HepG2 (cell line): ENCODE results near the gene IER5L. TPM values are rescaled to one million over a fixed set of nuclear protein-coding genes. Genes with fewer than 3 reads are reported as not detected.

Experiments used
- ATAC-seq: fragments of 200-7000 bp; cut with Tn5 transposase; 3 replicates; pipeline ENCODE4 v1.9.1; 2020; ENCODE audit warnings: mild to moderate bottlenecking, moderate library complexity
- BruUV-seq: library from RNA; stranded (reverse); fragments of 400-500 nt; replicated peaks from 2 replicates; lab custom pipeline; 2021; lab: Mats Ljungman, UMichigan
- CTCF ChIA-PET: fragments of 300-600 bp; formaldehyde crosslinking; extraction: SDS; loops from one replicate; lab custom pipeline; 2021; ENCODE audit warnings: low total read pairs, inconsistent platforms, low intra/inter-chr PET ratio; lab: Yijun Ruan, JAX
- POLR2A ChIA-PET: fragments of 350-600 bp; sonication (Branson Sonifier 250); formaldehyde crosslinking; loops from one replicate; lab custom pipeline; 2020; ENCODE audit warnings: antibody characterized with exemption, inconsistent platforms; lab: Yijun Ruan, JAX
- DNase-seq: peaks from one replicate; pipeline ENCODE4 v3.0.0-alpha.2; 2015; ENCODE audit warnings: low spot score
- FAIRE-seq: peaks from 3 replicates; lab custom pipeline; 2011; peaks lifted over from hg19 to GRCh38; lab: Jason Lieb, UNC
- H2AFZ ChIP-seq: one replicate; pipeline ENCODE4 v1.6.1; 2011; ENCODE audit warnings: low read length, inconsistent platforms
- H3K27ac ChIP-seq: fragments of 300-600 bp; 3 replicates; pipeline ENCODE4 v1.8.0; 2011; ENCODE audit warnings: mixed run types, mild to moderate bottlenecking, mixed read lengths, low read length, inconsistent platforms; ENCODE audit not compliant: insufficient read depth; ENCODE audit errors: extremely low read length
- H3K27me3 ChIP-seq, 2 experiments: fragments of 200-600 bp in 1 of 2; 2 replicates in 1 of 2; 3 replicates in 1 of 2; pipeline versions ENCODE4 v1.6.0 to v1.8.0; 2011; ENCODE audit warnings: low read length in 2 of 2, mild to moderate bottlenecking in 2 of 2, moderate library complexity in 2 of 2, inconsistent platforms in 1 of 2; ENCODE audit not compliant: insufficient read depth in 2 of 2, control insufficient read depth in 1 of 2
- H3K36me3 ChIP-seq, 2 experiments: fragments of 200-600 bp in 1 of 2; replicated peaks in 1 of 2; 2 replicates in 1 of 2; 3 replicates in 1 of 2; pipeline versions ENCODE4 v1.5.1 to v1.8.0; 2011; ENCODE audit warnings: low read length in 2 of 2, inconsistent platforms in 1 of 2; ENCODE audit not compliant: insufficient read depth in 2 of 2, control insufficient read depth in 1 of 2
- H3K4me1 ChIP-seq: 2 replicates; pipeline ENCODE4 v1.5.1; 2012; ENCODE audit warnings: low read length, inconsistent platforms; ENCODE audit not compliant: insufficient read depth
- H3K4me2 ChIP-seq: 2 replicates; pipeline ENCODE4 v1.6.0; 2011; ENCODE audit warnings: low read depth, low read length, inconsistent platforms
- H3K4me3 ChIP-seq, 3 experiments: fragments of 200-600 bp in 1 of 3; sonication (generic), shearing (Covaris generic) in 1 of 3; replicated peaks in 1 of 3; 2 replicates each; pipeline ENCODE4 v1.5.1; 2011 to 2016; ENCODE audit warnings: low read length in 3 of 3, inconsistent platforms in 2 of 3, low read depth in 2 of 3, mild to moderate bottlenecking in 2 of 3, control low read depth in 1 of 3, mixed read lengths in 1 of 3; ENCODE audit not compliant: insufficient read depth in 1 of 3
- H3K79me2 ChIP-seq: one replicate; pipeline ENCODE4 v1.6.1; 2011; ENCODE audit warnings: low read length, inconsistent platforms; ENCODE audit not compliant: insufficient read depth
- H3K9ac ChIP-seq: 2 replicates; pipeline ENCODE4 v1.6.0; 2011; ENCODE audit warnings: mild to moderate bottlenecking, low read depth, low read length, inconsistent platforms; ENCODE audit not compliant: insufficient read depth
- H3K9me3 ChIP-seq: 2 replicates; pipeline ENCODE4 v1.5.1; 2012; ENCODE audit warnings: mild to moderate bottlenecking, low read length
- H4K20me1 ChIP-seq: 2 replicates; pipeline ENCODE4 v1.6.0; 2011; ENCODE audit warnings: inconsistent platforms, mild to moderate bottlenecking, low read length, moderate library complexity; ENCODE audit not compliant: insufficient read depth
- ATF6 ChIP-seq: sonication (generic); formaldehyde crosslinking; conservative IDR thresholded peaks from 2 replicates; pipeline ENCODE4 v1.4.0; 2020; ENCODE audit warnings: missing genetic modification reagents
- BRF2 ChIP-seq: sonication (generic); formaldehyde crosslinking; IDR thresholded peaks from 2 replicates; pipeline ENCODE4 v1.8.1; 2022; ENCODE audit warnings: mild to moderate bottlenecking, missing genetic modification reagents
- GATA4 ChIP-seq: sonication (generic); IDR thresholded peaks from 2 replicates; pipeline ENCODE4 v1.6.1; 2016; ENCODE audit warnings: antibody characterized with exemption, low read depth, borderline replicate concordance
- HNF4A ChIP-seq: sonication (generic); formaldehyde crosslinking; IDR thresholded peaks from 2 replicates; pipeline ENCODE4 v1.4.0; 2020; ENCODE audit warnings: missing genetic modification reagents
- ZBTB20 ChIP-seq: sonication (generic); formaldehyde crosslinking; IDR thresholded peaks from 2 replicates; pipeline ENCODE4 v1.8.1; 2023; ENCODE audit warnings: missing genetic modification reagents, low read depth, mild to moderate bottlenecking, borderline replicate concordance
- ZFP1 ChIP-seq: IDR thresholded peaks from 2 replicates; pipeline ENCODE4 v1.6.1; 2016
- ZNF280D ChIP-seq: sonication (generic); formaldehyde crosslinking; IDR thresholded peaks from 2 replicates; pipeline ENCODE4 v1.5.1; 2020; ENCODE audit warnings: mild to moderate bottlenecking, missing genetic modification reagents
- ZNF552 ChIP-seq: sonication (generic); formaldehyde crosslinking; IDR thresholded peaks from 2 replicates; pipeline ENCODE4 v1.9.0; 2022; ENCODE audit warnings: missing genetic modification reagents, mild to moderate bottlenecking, borderline replicate concordance
- ZNF703 ChIP-seq: sonication (generic); formaldehyde crosslinking; IDR thresholded peaks from 2 replicates; pipeline ENCODE4 v1.5.1; 2020; ENCODE audit warnings: missing genetic modification reagents, mild to moderate bottlenecking, moderate library complexity, borderline replicate concordance
- WGBS: methylation state at CpG from one replicate; pipeline ENCODE4 v1.1.6; 2017; ENCODE audit warnings: low lambda C conversion rate; 5-methylcytosine and 5-hydroxymethylcytosine counted together
- in situ Hi-C: cut with HindIII; loops from 2 replicates; pipeline ENCODE4 v1.10.0; 2017; ENCODE audit warnings: low pct_unique_long_range_greater_than_20kb; ENCODE audit not compliant: extremely low pct_ligation_motif_present
- intact Hi-C: fragments of 100-400 bp; cut with micrococcal nuclease; formaldehyde crosslinking; loops from one replicate; pipeline ENCODE4 v1.10.0; 2022; ENCODE audit not compliant: unreplicated experiment
- polyA plus RNA-seq, 8 experiments: library from polyadenylated mRNA; depleted of rRNA in 3 of 8; stranded (reverse) in 7 of 8; unstranded in 1 of 8; fragments of >200 nt; fragmentation: Illumina TruSeq in 4 of 8; extraction: Trizol in 4 of 8; gene quantifications; 2 replicates each; pipeline versions ENCODE4 v1.2.1 to v1.2.3, GENCODE V29; 2011 to 2016; ENCODE audit warnings: low read depth in 4 of 8, missing spikeins in 1 of 8, mixed read lengths in 1 of 8; ENCODE audit not compliant: insufficient read depth in 1 of 8
- total RNA-seq, 5 experiments: library from RNA; depleted of rRNA; stranded (reverse); fragments of >200 nt; fragmentation: Illumina TruSeq; extraction: Trizol; gene quantifications; 2 replicates each; pipeline ENCODE4 v1.2.3, GENCODE V29; 2016; ENCODE audit warnings: low read depth in 1 of 5
- TF ChIP-seq, protein P1 (sequence below): sonication (generic); formaldehyde crosslinking; IDR thresholded peaks from 2 replicates; pipeline ENCODE4 v1.4.0; 2020; ENCODE audit warnings: missing genetic modification reagents
- TF ChIP-seq, protein P2 (sequence below): sonication (generic); formaldehyde crosslinking; IDR thresholded peaks from 2 replicates; pipeline ENCODE4 v1.4.0; 2020; ENCODE audit warnings: missing genetic modification reagents
- TF ChIP-seq, protein P3 (sequence below): sonication (generic); formaldehyde crosslinking; IDR thresholded peaks from 2 replicates; pipeline ENCODE4 v1.9.0; 2022; ENCODE audit warnings: missing genetic modification reagents, mild to moderate bottlenecking, borderline replicate concordance

The IER5L gene
- total and polyA plus RNA-seq, 2 of the 13 experiments (the other 11 are each of a cell fraction or from before 2014, with no cell fraction given), result 1.8 to 3.3 TPM

DNA sequence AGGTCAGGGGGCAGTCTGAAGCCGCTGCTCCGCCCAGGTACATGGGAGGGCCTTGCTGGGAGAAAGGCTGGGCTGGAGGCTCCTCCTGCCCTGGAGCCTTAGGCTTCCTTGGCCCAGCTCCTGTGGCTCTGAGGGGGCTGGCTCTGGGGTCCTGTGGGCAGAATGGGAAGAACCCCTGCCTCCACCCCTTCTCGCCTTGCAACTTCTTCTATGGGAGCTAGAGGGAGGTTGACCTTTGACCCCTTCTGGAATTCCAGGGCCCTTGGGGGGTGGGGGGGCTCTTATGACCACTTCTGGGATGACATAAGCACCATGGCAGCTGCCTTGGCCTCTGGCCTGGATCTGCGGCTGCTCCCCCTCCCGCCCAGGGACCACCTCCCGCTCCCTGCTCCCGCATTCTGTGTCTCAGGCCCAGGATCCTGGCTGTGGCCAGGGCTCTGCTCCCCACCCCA is 32.2 kb downstream of the IER5L start:
- Histone ChIP-seq H3K4me2 (no peak overlapping the region), H4K20me1 (no peaks in the 10 kb centered on the region), H3K9ac (no peak overlapping the region), H2AFZ (no peak overlapping the region), H3K4me1 (peaks cover 49% of the 10 kb centered on the region), H3K27ac (peak overlapping the region; percentile 32), H3K4me3 (no peak overlapping the region), H3K79me2 (peaks cover 5% of the 10 kb centered on the region), H3K36me3 (peaks cover 9 to 29% of the 10 kb centered on the region in 2 experiments), H3K9me3 (no peaks in the 10 kb centered on the region), H3K27me3 (no peaks in the 10 kb centered on the region)
- in situ Hi-C loops, result no loop called here
- ChIA-PET POLR2A (interaction anchor here (1.1 kb wide), 1 partner anchor 32 kb away, joined by 3 read pairs; the partner anchor contains the start of gene IER5L), CTCF (no interaction called here)
- intact Hi-C loops, result no loop called here
- no TSS peak for BruUV-seq
- ATAC-seq (peak; percentile 6; the same call in 2 of the 3 replicates), DNase-seq (peak; percentile 21), FAIRE-seq (no peak)
- 96% methylated on average over 3 of the region's 7 CpGs for WGBS
- TF ChIP-seq ATF6 (CRISPR knock-in tag) (no peak), ZBTB20 (CRISPR knock-in tag) (no peak), BRF2 (CRISPR knock-in tag) (no peak), ZNF280D (CRISPR knock-in tag) (no peak), ZFP1 (CRISPR knock-in tag) (no peak), GATA4 (no peak), ZNF703 (CRISPR knock-in tag) (no peak), ZNF552 (CRISPR knock-in tag) (no peak), HNF4A (CRISPR knock-in tag) (peak; percentile 27; the same call in 1 of the 2 replicates)
- TF ChIP-seq, protein P1, sequence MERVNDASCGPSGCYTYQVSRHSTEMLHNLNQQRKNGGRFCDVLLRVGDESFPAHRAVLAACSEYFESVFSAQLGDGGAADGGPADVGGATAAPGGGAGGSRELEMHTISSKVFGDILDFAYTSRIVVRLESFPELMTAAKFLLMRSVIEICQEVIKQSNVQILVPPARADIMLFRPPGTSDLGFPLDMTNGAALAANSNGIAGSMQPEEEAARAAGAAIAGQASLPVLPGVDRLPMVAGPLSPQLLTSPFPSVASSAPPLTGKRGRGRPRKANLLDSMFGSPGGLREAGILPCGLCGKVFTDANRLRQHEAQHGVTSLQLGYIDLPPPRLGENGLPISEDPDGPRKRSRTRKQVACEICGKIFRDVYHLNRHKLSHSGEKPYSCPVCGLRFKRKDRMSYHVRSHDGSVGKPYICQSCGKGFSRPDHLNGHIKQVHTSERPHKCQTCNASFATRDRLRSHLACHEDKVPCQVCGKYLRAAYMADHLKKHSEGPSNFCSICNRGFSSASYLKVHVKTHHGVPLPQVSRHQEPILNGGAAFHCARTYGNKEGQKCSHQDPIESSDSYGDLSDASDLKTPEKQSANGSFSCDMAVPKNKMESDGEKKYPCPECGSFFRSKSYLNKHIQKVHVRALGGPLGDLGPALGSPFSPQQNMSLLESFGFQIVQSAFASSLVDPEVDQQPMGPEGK (CRISPR knock-in tag), result peak; percentile 43; the same call in 1 of the 2 replicates
- TF ChIP-seq, protein P2, sequence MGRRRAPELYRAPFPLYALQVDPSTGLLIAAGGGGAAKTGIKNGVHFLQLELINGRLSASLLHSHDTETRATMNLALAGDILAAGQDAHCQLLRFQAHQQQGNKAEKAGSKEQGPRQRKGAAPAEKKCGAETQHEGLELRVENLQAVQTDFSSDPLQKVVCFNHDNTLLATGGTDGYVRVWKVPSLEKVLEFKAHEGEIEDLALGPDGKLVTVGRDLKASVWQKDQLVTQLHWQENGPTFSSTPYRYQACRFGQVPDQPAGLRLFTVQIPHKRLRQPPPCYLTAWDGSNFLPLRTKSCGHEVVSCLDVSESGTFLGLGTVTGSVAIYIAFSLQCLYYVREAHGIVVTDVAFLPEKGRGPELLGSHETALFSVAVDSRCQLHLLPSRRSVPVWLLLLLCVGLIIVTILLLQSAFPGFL (CRISPR knock-in tag), result no peak
- TF ChIP-seq, protein P3, sequence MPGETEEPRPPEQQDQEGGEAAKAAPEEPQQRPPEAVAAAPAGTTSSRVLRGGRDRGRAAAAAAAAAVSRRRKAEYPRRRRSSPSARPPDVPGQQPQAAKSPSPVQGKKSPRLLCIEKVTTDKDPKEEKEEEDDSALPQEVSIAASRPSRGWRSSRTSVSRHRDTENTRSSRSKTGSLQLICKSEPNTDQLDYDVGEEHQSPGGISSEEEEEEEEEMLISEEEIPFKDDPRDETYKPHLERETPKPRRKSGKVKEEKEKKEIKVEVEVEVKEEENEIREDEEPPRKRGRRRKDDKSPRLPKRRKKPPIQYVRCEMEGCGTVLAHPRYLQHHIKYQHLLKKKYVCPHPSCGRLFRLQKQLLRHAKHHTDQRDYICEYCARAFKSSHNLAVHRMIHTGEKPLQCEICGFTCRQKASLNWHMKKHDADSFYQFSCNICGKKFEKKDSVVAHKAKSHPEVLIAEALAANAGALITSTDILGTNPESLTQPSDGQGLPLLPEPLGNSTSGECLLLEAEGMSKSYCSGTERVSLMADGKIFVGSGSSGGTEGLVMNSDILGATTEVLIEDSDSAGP (CRISPR knock-in tag), result no peak
